H7 (cell line): ENCODE results near the gene NRROS. TPM values are rescaled to one million over a fixed set of nuclear protein-coding genes. Genes with fewer than 3 reads are reported as not detected.
"Not testable (repeated sequence)": the region's sequence is repeated elsewhere in the genome, so short reads cannot be mapped to it uniquely, and the experiment has no call there.

ENCODE experiments used
- DNase-seq: peaks from one replicate; pipeline ENCODE4 v3.0.0; 2012
- H3K27me3 ChIP-seq: 2 replicates; pipeline ENCODE4 v1.6.0; 2011; ENCODE audit warnings: mild to moderate bottlenecking, low read length; ENCODE audit not compliant: control insufficient read depth, insufficient read depth
- H3K36me3 ChIP-seq: replicated peaks from 2 replicates; pipeline ENCODE4 v1.5.1; 2011; ENCODE audit warnings: low read length; ENCODE audit not compliant: control insufficient read depth, insufficient read depth
- H3K4me3 ChIP-seq: 2 replicates; pipeline ENCODE4 v1.5.1; 2011; ENCODE audit warnings: low read depth, mild to moderate bottlenecking, control low read depth, low read length, moderate library complexity; ENCODE audit not compliant: insufficient read depth
- total RNA-seq: library from RNA; depleted of rRNA; stranded (reverse); fragments of >200 nt; shearing (Covaris generic); gene quantifications from 2 replicates; pipeline ENCODE4 v1.2.3, GENCODE V29; 2014

Gene NRROS
- total RNA-seq, 1 experiment from 2014 or later, result 5.3 TPM

DNA sequence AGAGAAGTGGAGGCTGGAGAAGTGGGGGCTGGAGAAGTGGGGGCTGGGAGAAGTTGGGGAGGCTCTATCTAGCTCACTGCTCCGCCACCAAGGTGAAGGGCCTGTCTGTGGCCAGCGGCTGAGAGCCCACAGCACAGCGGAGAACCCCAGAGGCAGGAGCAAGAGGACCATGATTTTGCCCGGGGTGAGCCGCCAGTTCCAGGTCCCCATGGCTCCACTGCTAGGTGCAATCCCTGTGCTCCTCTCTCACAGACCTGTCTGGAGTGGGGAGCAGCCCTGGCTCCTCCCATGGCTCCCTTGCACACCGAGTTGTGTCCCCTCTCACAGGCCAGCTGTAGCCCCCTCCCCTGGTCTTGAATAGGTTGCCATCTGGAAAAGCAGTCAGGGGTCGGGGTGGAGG, 4.7 kb upstream of the NRROS start:
- H3K27me3 ChIP-seq, result peaks cover 9% of the 10 kb centered on the region
- no peak overlapping the region for H3K4me3 ChIP-seq
- H3K36me3 ChIP-seq, result no peaks in the 10 kb centered on the region
- DNase-seq, result no peak

DNA sequence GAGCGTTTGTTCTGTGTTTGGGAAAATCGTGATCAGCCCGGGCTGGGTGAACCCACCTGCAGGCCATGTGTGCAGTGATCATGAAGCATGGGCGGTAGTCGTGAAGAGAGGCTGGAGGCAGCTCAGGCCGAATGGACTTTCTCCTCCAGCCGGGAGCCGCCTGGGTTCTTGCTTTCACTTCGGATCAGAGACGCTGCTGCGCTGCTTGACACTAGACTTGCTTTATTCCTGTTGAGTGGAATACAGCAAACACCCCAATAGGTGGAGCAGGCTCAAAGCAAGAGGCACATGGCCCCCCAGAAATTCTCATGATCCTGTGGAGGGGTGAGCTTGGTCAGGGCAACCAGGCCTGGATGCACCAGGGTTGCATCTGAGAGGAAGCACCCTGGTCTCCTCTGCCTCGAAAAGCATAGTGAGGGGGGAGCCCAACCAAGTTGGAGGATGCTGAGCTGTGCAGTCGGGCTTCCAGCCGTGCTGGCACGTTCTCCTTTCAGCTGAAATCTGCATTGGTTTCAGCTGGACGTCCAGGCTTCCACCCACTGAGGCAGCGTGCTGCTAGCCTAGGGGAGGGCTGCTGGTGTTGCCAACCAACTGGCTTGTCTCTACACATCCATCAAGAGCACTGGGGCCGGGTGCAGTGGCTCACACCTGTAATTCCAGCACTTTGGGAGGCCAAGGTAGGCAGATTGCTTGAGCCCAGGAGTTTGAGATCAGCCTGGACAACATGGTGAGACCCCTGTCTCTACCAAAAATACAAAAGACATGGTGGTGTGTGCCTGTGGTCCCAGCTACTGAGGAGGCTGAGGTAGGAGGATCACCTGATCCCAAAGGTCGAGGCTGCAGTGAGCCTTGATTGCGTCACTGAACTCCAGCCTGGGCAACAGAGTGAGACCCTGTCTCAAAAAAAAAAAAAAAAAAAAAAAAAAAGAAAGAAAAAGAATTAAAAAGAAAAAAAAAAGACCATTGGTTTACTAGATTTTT, 2.8 kb upstream of the NRROS start:
- Histone ChIP-seq H3K27me3 (peaks cover 11% of the 10 kb centered on the region), H3K4me3 (no peak overlapping the region), H3K36me3 (no peaks in the 10 kb centered on the region)
- DNase-seq, result no peak

DNA sequence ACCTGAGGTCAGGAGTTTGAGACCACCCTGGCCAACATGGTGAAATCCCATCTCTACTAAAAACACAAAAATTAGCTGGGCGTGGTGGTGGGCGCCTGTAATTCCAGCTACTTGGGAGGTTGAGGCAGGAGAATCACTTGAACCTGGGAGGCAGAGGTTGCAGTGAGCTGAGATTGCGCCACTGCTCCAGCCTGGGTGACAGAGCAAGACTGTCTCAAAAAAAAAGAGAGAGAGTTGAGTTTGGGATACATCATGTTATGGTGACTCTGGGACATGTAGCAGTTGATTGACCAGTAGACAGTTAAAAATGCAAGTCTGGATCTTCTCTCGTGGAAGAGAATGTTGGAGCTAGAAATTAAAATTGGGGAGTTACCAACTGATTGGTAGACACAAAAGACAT, 1.6 kb upstream of the NRROS start:
- H3K27me3 ChIP-seq, result peaks cover 11% of the 10 kb centered on the region
- H3K4me3 ChIP-seq, DNase-seq, H3K36me3 ChIP-seq: not testable (repeated sequence)

DNA sequence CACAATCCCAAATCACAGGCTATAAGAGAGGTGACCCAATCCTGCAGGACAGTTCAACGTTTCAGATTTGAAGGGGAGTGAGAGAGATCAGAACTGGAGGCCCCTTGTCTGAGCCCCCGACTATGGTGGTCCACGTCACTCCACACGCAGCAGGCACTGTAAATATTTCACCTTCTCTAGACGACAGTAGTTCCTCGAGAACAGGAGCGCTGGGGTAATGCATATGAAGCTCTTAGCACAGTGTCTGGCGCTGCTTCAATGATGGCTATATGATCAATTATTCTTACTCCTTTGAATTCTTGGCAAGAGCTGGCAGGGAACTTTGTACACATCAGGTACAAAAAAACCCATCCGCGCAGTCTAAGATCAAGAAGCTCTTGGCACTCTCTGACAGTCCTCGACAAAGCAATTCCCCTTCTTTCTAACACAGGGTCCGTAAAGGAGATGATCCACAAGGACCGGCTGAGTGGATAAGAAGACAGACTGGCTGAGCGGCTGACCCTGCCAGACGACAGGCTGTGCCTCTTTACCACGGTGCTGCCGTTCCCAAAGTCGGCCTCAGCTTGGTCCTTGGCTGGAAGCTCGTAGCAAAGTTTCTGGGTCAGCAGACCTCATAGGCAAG, 522 bp upstream of the NRROS start:
- Histone ChIP-seq H3K36me3 (no peaks in the 10 kb centered on the region), H3K27me3 (peaks cover 11% of the 10 kb centered on the region), H3K4me3 (peak overlapping the region; percentile 46; the same call in 1 of the 2 replicates)
- peak; percentile 18 for DNase-seq

DNA sequence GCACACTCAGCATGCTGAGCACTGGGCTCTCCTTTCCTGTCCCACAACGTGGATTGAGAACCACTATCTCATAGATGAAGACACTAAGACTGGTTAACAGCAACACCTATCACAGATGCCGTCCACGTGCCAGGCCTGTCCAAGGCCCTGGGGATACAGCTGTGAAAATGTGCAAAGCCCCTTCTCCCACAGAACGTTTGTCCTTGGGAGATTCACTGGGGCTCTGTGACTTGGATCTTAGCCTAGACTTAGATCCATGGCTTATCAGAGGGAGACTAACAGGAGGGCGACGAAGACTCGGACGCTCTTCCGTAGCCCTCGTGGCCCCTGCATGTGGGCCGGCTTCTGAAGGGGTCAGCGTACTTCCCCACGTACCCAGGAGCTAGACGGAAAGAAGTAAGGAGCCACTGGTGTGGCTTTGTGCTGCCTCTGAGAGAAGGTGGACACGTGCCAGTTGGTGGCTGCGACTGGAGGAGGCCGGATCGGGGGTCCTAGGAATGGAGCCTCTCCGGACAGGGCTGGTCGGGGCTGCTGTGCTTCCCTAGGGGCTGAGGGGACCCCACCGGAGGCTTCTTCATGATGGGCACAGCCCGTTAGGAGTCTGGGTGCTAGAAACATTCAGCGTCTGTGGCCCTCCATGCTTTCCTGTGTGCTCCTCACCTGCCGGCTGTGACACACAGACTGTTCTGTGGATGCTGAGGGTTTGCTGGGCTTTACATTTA, 964 bp downstream of the NRROS start:
- Histone ChIP-seq H3K4me3 (no peak overlapping the region), H3K27me3 (peaks cover 11% of the 10 kb centered on the region), H3K36me3 (no peaks in the 10 kb centered on the region)
- DNase-seq, result peak; percentile 36

DNA sequence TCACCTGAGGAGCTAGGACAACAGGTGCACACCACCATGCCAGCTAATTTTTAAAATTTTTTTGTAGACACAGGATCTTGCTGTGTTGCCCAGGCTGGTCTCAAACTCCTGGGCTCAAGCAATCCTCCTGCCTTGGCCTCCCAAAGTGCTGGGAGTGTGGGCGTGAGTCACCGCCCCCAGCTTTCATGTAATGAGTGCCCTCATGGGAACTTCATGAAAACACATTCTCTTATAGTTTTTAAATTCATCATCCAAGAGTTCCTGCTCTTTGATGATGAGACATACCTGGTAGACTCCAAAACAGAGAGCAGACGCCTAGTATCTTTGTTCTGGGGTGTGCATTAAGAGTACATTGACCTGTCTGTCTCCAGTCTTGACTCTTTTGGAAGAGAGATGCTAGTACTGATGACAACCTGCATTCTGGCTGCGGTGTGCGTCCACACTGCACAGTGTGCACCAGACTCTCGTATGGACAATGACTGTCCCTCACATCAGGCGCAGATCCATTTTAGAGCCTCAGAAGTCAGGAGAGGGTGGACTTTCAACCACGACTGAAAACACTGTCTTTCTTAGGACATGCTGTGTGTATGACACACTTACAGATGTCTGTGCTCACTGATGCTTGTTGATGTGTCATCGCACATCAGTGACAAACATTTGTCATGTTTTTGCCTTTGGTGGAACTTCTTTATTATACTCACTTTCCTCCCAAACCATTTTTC, 2.0 kb downstream of the NRROS start:
- Histone ChIP-seq H3K36me3 (no peaks in the 10 kb centered on the region), H3K27me3 (peaks cover 11% of the 10 kb centered on the region), H3K4me3 (no peak overlapping the region)
- peak; percentile 11 for DNase-seq

DNA sequence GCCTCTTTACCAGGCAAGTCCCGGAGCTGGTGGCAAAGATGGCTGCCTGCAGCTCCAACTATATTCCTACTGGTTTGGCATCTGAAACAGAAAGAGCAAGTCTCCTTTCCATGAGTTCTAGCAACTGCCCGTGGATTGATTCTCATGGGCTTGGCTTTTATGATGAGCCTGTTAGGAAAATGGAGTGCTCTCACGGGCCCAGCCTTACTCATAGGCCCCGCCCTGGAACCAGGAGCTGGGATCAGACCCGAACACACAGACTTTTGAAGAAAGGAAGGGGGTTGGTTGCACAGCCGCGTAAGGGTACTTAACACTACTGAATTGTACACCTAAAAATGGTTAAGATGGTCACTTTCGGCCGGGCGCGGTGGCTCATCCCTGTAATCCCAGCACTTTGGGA, 2.9 kb downstream of the NRROS start:
- peak; percentile 18 for DNase-seq
- H3K27me3 ChIP-seq, result peaks cover 9% of the 10 kb centered on the region
- no peaks in the 10 kb centered on the region for H3K36me3 ChIP-seq
- no peak overlapping the region for H3K4me3 ChIP-seq

DNA sequence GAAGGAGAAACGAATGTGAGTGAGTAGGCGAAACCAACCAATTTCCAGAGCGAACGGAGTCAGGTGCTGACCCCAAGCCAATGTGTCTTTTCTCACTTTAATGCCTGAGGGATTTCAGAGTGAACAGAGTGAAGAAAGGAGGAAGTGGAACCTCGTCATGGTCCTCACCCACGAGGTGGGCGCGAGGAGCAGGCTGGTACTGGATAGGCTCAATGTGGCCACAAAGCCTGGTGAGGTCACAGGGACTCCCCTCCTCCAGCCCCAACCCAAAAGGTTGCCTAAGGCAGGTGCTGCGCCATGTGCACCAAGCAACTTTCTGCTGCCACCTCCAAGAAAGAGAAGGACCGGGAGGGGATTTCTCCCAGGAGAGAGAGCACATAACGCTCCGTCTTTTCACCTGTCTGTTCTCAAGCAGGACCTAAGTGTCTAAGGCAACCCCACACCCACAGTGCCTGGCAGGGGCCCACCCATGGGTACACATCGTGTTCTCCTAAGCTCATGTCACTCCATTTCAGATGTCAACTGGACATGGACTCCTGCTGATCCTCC, 3.8 kb downstream of the NRROS start:
- H3K4me3 ChIP-seq, result no peak overlapping the region
- peaks cover 9% of the 10 kb centered on the region for H3K27me3 ChIP-seq
- no peaks in the 10 kb centered on the region for H3K36me3 ChIP-seq
- no peak for DNase-seq

DNA sequence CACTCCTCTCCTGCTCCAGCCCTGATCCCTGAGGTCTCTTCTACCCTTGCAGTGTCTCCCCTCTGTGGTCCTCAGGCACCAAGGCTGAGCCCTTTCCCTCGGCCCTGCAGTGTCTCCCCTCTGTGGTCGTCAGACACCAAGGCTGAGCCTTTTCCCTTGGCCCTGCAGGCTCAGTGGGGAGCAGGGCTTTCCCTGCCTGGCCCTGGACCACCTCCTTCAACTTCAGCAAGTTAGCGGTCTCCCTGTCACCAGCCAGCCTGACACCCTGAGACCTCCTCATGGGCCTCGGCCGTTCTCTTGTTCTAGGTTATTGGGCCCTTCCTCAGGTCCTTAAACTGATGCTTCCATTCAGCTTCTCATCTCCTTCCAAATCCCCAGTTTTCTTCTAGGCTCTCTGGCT, 4.3 kb downstream of the NRROS start:
- Histone ChIP-seq H3K36me3 (no peaks in the 10 kb centered on the region), H3K27me3 (peaks cover 6% of the 10 kb centered on the region), H3K4me3 (no peak overlapping the region)
- DNase-seq, result no peak

DNA sequence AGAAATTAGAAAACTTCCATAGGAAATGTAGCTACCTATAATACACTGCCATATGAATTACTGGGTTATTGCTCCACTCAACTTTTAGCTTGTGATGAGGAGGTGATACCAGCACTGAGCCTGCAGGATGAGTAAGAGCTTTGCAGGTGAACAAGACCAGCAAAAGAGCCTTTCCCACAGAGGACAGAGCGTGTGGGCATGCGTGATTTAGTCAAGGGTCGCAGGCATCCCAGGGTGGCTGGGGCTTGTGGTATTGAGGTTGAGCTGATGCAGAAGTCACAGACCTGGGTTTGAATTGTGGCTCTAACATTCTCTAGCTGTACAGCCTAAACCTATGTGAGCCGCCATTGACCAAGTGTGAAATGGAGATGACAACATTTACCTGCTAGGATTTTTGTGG, 5.6 kb downstream of the NRROS start:
- H3K4me3 ChIP-seq, result no peak overlapping the region
- H3K27me3 ChIP-seq, result no peaks in the 10 kb centered on the region; the same call in 1 of the 2 replicates
- no peaks in the 10 kb centered on the region for H3K36me3 ChIP-seq
- no peak for DNase-seq

DNA sequence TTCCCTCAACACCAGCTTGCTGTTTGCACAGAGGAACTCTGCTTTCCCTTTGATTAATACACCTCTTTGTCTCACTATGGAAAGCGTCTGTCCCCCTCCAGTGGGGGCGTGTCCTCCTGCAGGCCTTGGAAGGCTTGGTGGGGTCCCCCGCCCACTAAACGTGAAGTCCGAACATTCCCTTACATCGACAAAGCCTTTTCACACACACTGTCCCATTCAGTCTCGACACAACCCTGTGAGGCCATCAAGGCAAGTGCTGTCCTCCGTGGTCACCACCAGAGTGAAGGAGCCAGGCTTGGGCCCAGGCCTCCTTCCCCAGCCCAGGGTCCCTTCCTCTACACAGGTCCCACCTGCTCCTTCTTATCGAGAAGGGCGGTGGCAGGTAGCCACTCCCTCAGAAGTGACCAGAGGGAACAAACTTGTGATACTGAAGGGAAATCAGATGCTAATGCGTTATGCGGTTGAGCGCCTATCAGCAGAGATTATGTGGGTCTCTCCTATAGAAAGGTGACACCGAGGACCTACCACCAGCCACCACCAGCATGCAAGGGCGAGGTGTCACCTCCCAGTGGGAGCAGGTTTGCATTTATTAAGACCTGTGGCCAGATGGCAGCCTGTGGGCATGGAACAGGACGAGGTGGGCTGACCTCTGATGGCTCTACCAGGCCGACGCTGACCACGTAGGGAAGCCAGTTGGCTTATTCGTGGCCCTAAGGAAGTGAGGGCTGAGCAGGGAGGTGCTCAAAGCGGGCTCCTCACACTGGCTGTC, 6.6 kb downstream of the NRROS start:
- Histone ChIP-seq H3K27me3 (no peaks in the 10 kb centered on the region), H3K4me3 (no peak overlapping the region), H3K36me3 (no peaks in the 10 kb centered on the region)
- DNase-seq, result no peak

DNA sequence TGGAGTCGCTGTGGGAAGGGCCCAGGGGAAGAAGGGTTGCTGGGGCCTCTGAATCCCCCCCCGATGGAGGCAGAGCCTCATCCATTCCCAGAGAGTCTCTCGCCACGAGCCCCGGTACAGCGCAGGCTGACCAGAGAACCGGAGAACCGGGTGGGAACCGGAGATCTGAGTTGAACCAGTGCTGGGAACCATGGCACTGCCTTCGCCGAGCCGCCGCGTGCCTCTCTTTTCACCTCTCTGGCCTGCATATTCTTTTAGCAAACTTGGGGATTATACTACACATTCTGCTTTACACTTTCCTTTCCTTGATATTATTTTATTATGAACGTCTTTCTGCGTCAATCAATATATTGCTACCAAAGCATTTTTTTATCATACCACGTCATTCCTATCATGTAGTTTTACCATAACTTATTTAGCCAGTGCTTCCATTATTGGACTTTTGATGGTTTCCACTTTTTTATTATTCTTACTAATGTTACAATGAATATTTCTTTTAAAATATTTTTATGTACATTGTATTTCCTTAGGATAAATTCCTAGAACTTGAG, 7.2 kb downstream of the NRROS start:
- H3K36me3 ChIP-seq, result no peaks in the 10 kb centered on the region
- H3K27me3 ChIP-seq, result no peaks in the 10 kb centered on the region
- H3K4me3 ChIP-seq, result no peak overlapping the region
- no peak for DNase-seq

DNA sequence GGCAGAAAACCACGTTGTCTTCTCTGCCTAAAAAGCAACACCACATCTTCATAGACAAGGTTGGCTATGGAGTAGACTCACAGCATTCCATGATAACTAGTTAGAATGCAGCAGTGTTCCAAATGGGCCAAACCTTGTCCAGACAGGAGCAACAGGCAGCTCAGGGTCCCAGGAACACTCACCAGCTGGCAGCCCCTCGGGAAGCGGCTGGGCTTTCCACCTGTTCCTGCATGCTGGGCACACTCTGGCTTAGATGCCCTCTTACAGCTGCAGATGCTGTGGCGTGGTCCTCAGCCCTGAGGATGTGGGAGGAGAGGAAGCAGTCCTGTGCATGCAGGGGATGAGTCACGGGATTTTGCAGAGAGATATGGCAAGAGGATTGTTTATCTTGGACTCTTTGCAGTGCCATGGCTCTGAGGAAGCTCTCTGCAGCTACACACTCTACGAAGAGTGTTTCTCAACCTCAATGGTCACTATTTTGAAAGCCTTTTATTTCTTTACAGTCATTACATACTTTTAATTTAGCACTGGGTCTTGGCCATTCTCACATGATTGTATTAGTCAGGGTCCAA, 11.3 kb downstream of the NRROS start:
- H3K4me3 ChIP-seq, result no peak overlapping the region
- DNase-seq, result peak; percentile 38
- no peaks in the 10 kb centered on the region; the same call in 1 of the 2 replicates for H3K36me3 ChIP-seq
- H3K27me3 ChIP-seq, result no peaks in the 10 kb centered on the region
